H1 (cell line): ENCODE measurements around the gene CA10. TPM values are rescaled to one million over a fixed set of nuclear protein-coding genes. Genes with fewer than 3 reads are reported as not detected.

ENCODE experiments used
- EGR1 ChIP-seq: IDR thresholded peaks from 2 replicates; pipeline ENCODE4 v1.6.1; 2011; ENCODE audit warnings: low read depth, low read length, borderline replicate concordance
- RXRA ChIP-seq: IDR thresholded peaks from 2 replicates; pipeline ENCODE4 v1.6.1; 2011; ENCODE audit warnings: low read depth, mild to moderate bottlenecking, low read length, moderate library complexity; ENCODE audit not compliant: insufficient read depth
- polyA plus RNA-seq, 7 experiments: library from polyadenylated mRNA; depleted of rRNA in 3 of 7; stranded (reverse) in 5 of 7; unstranded in 2 of 7; fragments of >200 nt in 5 of 7; fragments of 200-250 nt in 2 of 7; gene quantifications; 1 replicate in 5 of 7; 2 replicates in 1 of 7; 4 replicates in 1 of 7; pipeline versions ENCODE4 v1.2.1 to v1.2.3, GENCODE V29; 2011 to 2013; ENCODE audit warnings: missing spikeins in 2 of 7, mixed read lengths in 2 of 7
- total RNA-seq: library from RNA; stranded (reverse); fragmentation: NEBNext Ultra II Directional; extraction: Animal tissue kit (Norgen Biotek cat#: 25700); gene quantifications from 2 replicates; pipeline ENCODE4 v1.2.1, GENCODE V29; 2021

Gene CA10
- total and polyA plus RNA-seq, 2 of the 8 experiments (the other 6 are each of a cell fraction or from before 2014, with no cell fraction given) = 0.60 to 0.63 TPM

GRCh38 chr17:51611585-51611984 lies 546.9 kb downstream of the CA10 start (continued):
- TF ChIP-seq EGR1 (no peak), RXRA (no peak)
